MCF 10A (cell line): ENCODE measurements around the gene RXRA. TPM values are rescaled to one million over a fixed set of nuclear protein-coding genes. Genes with fewer than 3 reads are reported as not detected.

Source experiments
- BruUV-seq: library from RNA; stranded (reverse); fragments of 400-500 nt; replicated peaks from 2 replicates; lab custom pipeline; 2021; lab: Mats Ljungman, UMichigan
- CTCF ChIA-PET: fragments of 300-600 bp; sonication (Branson Sonifier 250); formaldehyde crosslinking; extraction: SDS; loops from one replicate; lab custom pipeline; 2021; ENCODE audit warnings: antibody characterized with exemption, inconsistent platforms; lab: Yijun Ruan, JAX
- POLR2A ChIA-PET: fragments of 300-600, 350-650 bp; sonication (Branson Sonifier 250); formaldehyde crosslinking; extraction: SDS; loops from one replicate; lab custom pipeline; 2020; ENCODE audit warnings: antibody characterized with exemption, inconsistent platforms; lab: Yijun Ruan, JAX
- DNase-seq: peaks from one replicate; pipeline ENCODE4 v3.0.0-alpha.2; 2018; ENCODE audit not compliant: unreplicated experiment
- H3K27ac Mint-ChIP-seq: one replicate; pipeline ENCODE4 v1.8.0; 2022; ENCODE audit warnings: mild to moderate bottlenecking, low read depth, mixed read lengths; ENCODE audit not compliant: unreplicated experiment
- H3K27me3 Mint-ChIP-seq: one replicate; pipeline ENCODE4 v1.8.0; 2022; ENCODE audit warnings: mixed read lengths; ENCODE audit not compliant: insufficient read depth, unreplicated experiment
- H3K36me3 Mint-ChIP-seq: one replicate; pipeline ENCODE4 v1.8.0; 2022; ENCODE audit warnings: mild to moderate bottlenecking, moderate library complexity, mixed read lengths; ENCODE audit not compliant: insufficient read depth, unreplicated experiment
- H3K4me1 Mint-ChIP-seq: one replicate; pipeline ENCODE4 v1.8.0; 2022; ENCODE audit warnings: mixed read lengths; ENCODE audit not compliant: insufficient read depth, unreplicated experiment
- H3K4me3 Mint-ChIP-seq: one replicate; pipeline ENCODE4 v1.8.0; 2022; ENCODE audit warnings: mild to moderate bottlenecking, moderate library complexity, mixed read lengths; ENCODE audit not compliant: unreplicated experiment
- H3K9me3 Mint-ChIP-seq: one replicate; pipeline ENCODE4 v1.8.0; 2022; ENCODE audit warnings: mixed read lengths; ENCODE audit not compliant: unreplicated experiment
- intact Hi-C: fragments of 100-400 bp; cut with micrococcal nuclease; formaldehyde crosslinking; loops from 2 replicates; pipeline ENCODE4 v1.14.1; 2022
- total RNA-seq: library from RNA; stranded (reverse); gene quantifications from 2 replicates; pipeline ENCODE4 v1.2.3, GENCODE V29; 2022
- TF ChIP-seq, protein P1 (sequence below): fragments of 200-600 bp; IDR thresholded peaks from one replicate; pipeline ENCODE4 v1.8.0; 2022; ENCODE audit warnings: antibody characterized with exemption, mild to moderate bottlenecking; ENCODE audit not compliant: unreplicated experiment

RXRA gene
- total RNA-seq, 1 experiment from 2014 or later = 65.5 TPM

DNA sequence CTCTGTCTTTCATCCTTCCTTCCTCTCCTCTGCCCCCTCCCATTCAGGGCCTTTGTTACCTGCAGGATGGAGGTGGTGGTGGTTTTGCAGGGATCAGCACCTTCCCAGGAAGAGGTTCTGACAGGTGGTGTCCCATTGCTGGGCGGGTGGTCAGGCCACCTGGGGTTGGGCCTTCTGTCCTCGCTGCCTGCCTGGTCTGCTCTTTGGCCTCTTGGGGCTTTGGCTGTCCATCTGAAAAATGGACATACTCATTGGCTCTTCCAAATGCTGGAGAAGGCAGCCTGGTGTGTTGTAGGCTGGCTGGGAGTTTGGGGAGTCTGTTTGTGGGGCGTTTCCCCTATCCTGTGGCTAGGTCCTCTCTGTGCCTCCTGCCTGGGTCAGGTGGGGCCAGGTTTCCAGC, 4.3 kb downstream of the RXRA start:
- no peaks in the 10 kb centered on the region for H3K27me3 Mint-ChIP-seq
- BruUV-seq = no TSS peak
- TF ChIP-seq, protein P1, sequence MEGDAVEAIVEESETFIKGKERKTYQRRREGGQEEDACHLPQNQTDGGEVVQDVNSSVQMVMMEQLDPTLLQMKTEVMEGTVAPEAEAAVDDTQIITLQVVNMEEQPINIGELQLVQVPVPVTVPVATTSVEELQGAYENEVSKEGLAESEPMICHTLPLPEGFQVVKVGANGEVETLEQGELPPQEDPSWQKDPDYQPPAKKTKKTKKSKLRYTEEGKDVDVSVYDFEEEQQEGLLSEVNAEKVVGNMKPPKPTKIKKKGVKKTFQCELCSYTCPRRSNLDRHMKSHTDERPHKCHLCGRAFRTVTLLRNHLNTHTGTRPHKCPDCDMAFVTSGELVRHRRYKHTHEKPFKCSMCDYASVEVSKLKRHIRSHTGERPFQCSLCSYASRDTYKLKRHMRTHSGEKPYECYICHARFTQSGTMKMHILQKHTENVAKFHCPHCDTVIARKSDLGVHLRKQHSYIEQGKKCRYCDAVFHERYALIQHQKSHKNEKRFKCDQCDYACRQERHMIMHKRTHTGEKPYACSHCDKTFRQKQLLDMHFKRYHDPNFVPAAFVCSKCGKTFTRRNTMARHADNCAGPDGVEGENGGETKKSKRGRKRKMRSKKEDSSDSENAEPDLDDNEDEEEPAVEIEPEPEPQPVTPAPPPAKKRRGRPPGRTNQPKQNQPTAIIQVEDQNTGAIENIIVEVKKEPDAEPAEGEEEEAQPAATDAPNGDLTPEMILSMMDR = no peak
- H3K9me3 Mint-ChIP-seq = no peaks in the 10 kb centered on the region
- peak overlapping the region; percentile 81 for H3K4me3 Mint-ChIP-seq
- H3K36me3 Mint-ChIP-seq = peaks cover 13% of the 10 kb centered on the region
- intact Hi-C loops = no loop called here
- CTCF ChIA-PET = interaction anchor here (0.8 kb wide), 1 partner anchor 29 kb away, joined by 4 read pairs; no protein-coding TSS in a partner anchor
- peak overlapping the region; percentile 61 for H3K27ac Mint-ChIP-seq
- DNase-seq = no peak
- POLR2A ChIA-PET = interaction anchor here (0.7 to 4.2 kb wide), 4 partner anchors 15 to 32 kb away, joined by 3 to 30 read pairs (median 4); no protein-coding TSS in a partner anchor
- H3K4me1 Mint-ChIP-seq = peaks cover 43% of the 10 kb centered on the region

DNA sequence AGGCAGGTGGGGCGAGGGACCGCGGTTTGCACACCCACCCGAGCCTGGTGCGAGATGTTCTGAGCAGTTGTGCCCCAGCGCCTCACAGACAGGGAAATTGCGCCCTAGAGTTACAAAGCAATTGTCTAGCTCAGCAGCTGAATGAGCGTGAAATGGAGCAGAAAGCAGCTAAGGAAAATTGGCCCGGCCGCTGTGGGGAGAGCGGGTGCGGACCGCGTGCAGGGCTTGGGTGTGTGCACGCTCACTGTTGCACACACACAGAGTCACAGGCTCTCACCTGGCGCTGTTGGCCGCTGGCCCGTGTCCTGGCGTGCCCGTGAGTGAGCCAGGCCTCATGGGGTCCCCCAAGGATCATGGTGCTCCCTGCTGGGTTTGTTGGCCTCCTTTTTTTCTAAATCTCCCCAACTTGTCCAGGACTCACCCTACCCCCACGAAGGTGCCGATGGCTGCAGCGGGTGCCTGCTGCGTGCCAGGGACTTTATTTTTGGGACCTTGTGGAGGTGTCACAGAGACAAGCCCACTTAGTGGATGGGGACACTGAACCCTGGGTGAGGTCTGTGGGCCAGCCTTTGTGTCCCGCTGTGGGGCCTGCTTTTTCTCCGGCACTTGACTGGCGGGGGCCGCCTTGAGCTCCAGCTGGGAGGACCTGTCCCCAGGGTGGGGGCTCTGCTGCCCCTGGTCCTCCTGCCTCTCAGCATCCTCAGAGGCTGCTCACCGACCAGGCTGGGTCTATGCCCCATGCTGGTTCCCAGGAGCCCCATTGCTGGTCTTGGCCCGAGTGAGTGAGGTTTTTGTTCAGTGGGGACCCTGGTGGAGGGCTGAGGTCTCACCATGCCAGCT, 5.2 kb downstream of the RXRA start:
- Mint-ChIP-seq H3K27ac (no peak overlapping the region), H3K9me3 (no peaks in the 10 kb centered on the region)

DNA sequence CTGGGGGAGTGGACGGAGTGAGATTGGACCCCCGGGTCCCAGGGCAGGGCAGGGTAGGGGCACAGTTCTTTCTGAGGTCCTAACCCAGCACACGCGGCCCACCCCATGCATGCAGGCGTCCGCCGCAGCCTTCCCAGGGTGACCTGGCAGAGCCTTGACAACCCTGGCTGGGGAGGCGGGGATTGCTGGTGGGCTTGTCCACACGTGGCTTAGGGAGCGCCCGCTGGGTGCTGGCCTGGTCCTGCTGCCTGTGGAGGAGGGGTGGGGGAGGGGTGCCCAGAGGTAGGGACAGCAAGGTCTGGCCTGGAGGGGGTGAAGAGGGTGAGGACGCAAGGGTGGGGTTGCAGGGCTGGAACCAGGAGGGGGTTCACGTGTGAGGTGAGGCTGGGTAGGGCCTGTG, 6.0 kb downstream of the RXRA start:
- intact Hi-C loops = no loop called here
- Mint-ChIP-seq H3K4me1 (peaks cover 45% of the 10 kb centered on the region), H3K36me3 (peaks cover 13% of the 10 kb centered on the region), H3K27me3 (no peaks in the 10 kb centered on the region), H3K27ac (no peak overlapping the region), H3K4me3 (no peak overlapping the region), H3K9me3 (no peaks in the 10 kb centered on the region)
- BruUV-seq = no TSS peak
- POLR2A ChIA-PET = no interaction called here
- TF ChIP-seq, protein P1 = no peak
- CTCF ChIA-PET = interaction anchor here (0.6 to 1.1 kb wide), 3 partner anchors 161 to 298 kb away, joined by 3 to 5 read pairs (median 5); no protein-coding TSS in a partner anchor
- no peak for DNase-seq

More for the DNA sequence above, 5.2 kb downstream of the RXRA start:
- no TSS peak for BruUV-seq
- TF ChIP-seq, protein P1 = no peak
- intact Hi-C loops = no loop called here
- no peak for DNase-seq
- CTCF ChIA-PET = interaction anchor here (0.6 to 1.1 kb wide), 3 partner anchors 161 to 299 kb away, joined by 3 to 5 read pairs (median 5); no protein-coding TSS in a partner anchor
- POLR2A ChIA-PET = no interaction called here
- Mint-ChIP-seq H3K4me3 (no peak overlapping the region), H3K4me1 (peaks cover 43% of the 10 kb centered on the region), H3K27me3 (no peaks in the 10 kb centered on the region), H3K36me3 (peaks cover 13% of the 10 kb centered on the region)

DNA sequence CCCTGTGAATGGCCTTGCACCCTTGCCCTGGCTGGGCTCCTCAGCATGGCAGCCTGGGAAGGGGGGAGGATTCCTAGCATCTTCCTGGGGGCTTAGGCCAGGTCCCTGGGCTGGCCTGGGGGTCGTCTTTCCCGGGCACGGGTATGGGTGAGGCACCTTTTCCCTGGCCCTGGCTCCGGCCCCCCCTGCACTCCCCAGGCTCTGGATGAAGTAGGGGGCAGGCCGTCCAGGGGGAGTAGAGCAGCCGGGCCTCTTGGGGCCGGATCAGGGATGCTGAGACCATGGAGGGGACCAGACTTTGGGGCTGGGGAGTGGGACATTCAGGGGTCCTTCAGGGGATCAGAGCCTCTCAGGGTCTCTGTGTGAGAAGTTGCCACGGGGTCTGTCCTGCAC, 6.6 kb downstream of the RXRA start:
- Mint-ChIP-seq H3K9me3 (no peaks in the 10 kb centered on the region), H3K27me3 (no peaks in the 10 kb centered on the region), H3K36me3 (peaks cover 18% of the 10 kb centered on the region), H3K27ac (no peak overlapping the region), H3K4me3 (no peak overlapping the region), H3K4me1 (peaks cover 47% of the 10 kb centered on the region)
- TF ChIP-seq, protein P1 = no peak
- DNase-seq = no peak
- no TSS peak for BruUV-seq
- ChIA-PET POLR2A (no interaction called here), CTCF (no interaction called here)
- intact Hi-C loops = no loop called here
